GM12878 (cell line): ENCODE results near the gene CLEC16A. TPM values are rescaled to one million over a fixed set of nuclear protein-coding genes. Genes with fewer than 3 reads are reported as not detected.

Experiments used
- ATAC-seq: fragments of 200-7000 bp; cut with Tn5 transposase; 3 replicates; pipeline ENCODE4 v1.9.1; 2020; ENCODE audit warnings: mild to moderate bottlenecking, moderate library complexity
- BruUV-seq: library from RNA; stranded (reverse); fragments of 400-500 nt; replicated peaks from 2 replicates; lab custom pipeline; 2021; lab: Mats Ljungman, UMichigan
- CTCF ChIA-PET: fragments of 300-600 bp; sonication (Branson Sonifier 250); formaldehyde crosslinking; extraction: SDS; loops from one replicate; lab custom pipeline; 2021; ENCODE audit warnings: inconsistent platforms; lab: Yijun Ruan, JAX
- POLR2A ChIA-PET: fragments of 350-600 bp; formaldehyde crosslinking; extraction: SDS; loops from one replicate; lab custom pipeline; 2021; ENCODE audit warnings: inconsistent platforms; lab: Charles Lee
- RAD21 ChIA-PET: fragments of 300-600 bp; sonication (Branson Sonifier 250); formaldehyde crosslinking; loops from one replicate; lab custom pipeline; 2023; ENCODE audit warnings: antibody characterized with exemption; ENCODE audit not compliant: unreplicated experiment; lab: Charles Lee
- SMC1A ChIA-PET: fragments of 300-600 bp; sonication (Branson Sonifier 250); formaldehyde crosslinking; loops from one replicate; lab custom pipeline; 2023; ENCODE audit not compliant: unreplicated experiment, uncharacterized antibody; lab: Charles Lee
- DNase-seq: peaks from one replicate; pipeline ENCODE4 v3.0.0-alpha.2; 2011; ENCODE audit warnings: low read depth, low spot score
- FAIRE-seq: peaks from 3 replicates; lab custom pipeline; 2011; peaks lifted over from hg19 to GRCh38; lab: Jason Lieb, UNC
- H2AFZ ChIP-seq: 2 replicates; pipeline ENCODE4 v1.6.0; 2011; ENCODE audit warnings: low read depth, low read length, control low read depth; ENCODE audit not compliant: control insufficient read depth
- H3K27ac ChIP-seq: 2 replicates; pipeline ENCODE4 v1.5.1; 2011; ENCODE audit warnings: control low read depth; ENCODE audit not compliant: control insufficient read depth, insufficient read depth
- H3K27me3 ChIP-seq, 2 experiments: replicated peaks in 1 of 2; 2 replicates each; pipeline versions ENCODE4 v1.6.0 to v1.6.1; 2011; ENCODE audit warnings: low read length in 1 of 2; ENCODE audit not compliant: control insufficient read depth in 2 of 2, insufficient read depth in 2 of 2
- H3K36me3 ChIP-seq, 2 experiments: 2 replicates each; pipeline ENCODE4 v1.5.1; 2011; ENCODE audit warnings: low read length in 1 of 2; ENCODE audit not compliant: control insufficient read depth in 2 of 2, insufficient read depth in 2 of 2
- H3K4me1 ChIP-seq: 2 replicates; pipeline ENCODE4 v1.6.1; 2011; ENCODE audit warnings: mild to moderate bottlenecking, low read length, moderate library complexity, mixed read lengths; ENCODE audit not compliant: control insufficient read depth, insufficient read depth
- H3K4me2 ChIP-seq: 2 replicates; pipeline ENCODE4 v1.6.0; 2011; ENCODE audit warnings: control low read depth; ENCODE audit not compliant: control insufficient read depth, insufficient read depth
- H3K4me3 ChIP-seq: fragments of 200-600 bp; sonication (generic); 2 replicates; pipeline ENCODE4 v1.5.1; 2016
- H3K79me2 ChIP-seq: 2 replicates; pipeline ENCODE4 v1.6.0; 2011; ENCODE audit warnings: low read length; ENCODE audit not compliant: control insufficient read depth, insufficient read depth
- H3K9ac ChIP-seq: 2 replicates; pipeline ENCODE4 v1.8.0; 2011; ENCODE audit warnings: low read length, control low read depth, mixed read lengths; ENCODE audit not compliant: control insufficient read depth, insufficient read depth
- H3K9me3 ChIP-seq: replicated peaks from 3 replicates; pipeline ENCODE4 v1.5.1; 2011; ENCODE audit warnings: mild to moderate bottlenecking, low read length; ENCODE audit not compliant: control insufficient read depth, insufficient read depth
- H4K20me1 ChIP-seq: 2 replicates; pipeline ENCODE4 v1.6.0; 2011; ENCODE audit not compliant: control insufficient read depth, insufficient read depth
- CBFB ChIP-seq: IDR thresholded peaks from 2 replicates; pipeline ENCODE4 v1.6.1; 2016; ENCODE audit warnings: antibody characterized with exemption, low read depth
- EZH2 ChIP-seq: IDR thresholded peaks from 2 replicates; pipeline ENCODE4 v1.6.1; 2012; ENCODE audit warnings: low read depth, mild to moderate bottlenecking, control low read depth, inconsistent platforms, low read length, borderline replicate concordance; ENCODE audit not compliant: control insufficient read depth
- HDGF ChIP-seq: fragments of 450-650 bp; IDR thresholded peaks from 2 replicates; pipeline ENCODE4 v1.6.1; 2016; ENCODE audit warnings: antibody characterized with exemption
- HSF1 ChIP-seq: fragments of 150-350 bp; IDR thresholded peaks from 2 replicates; pipeline ENCODE4 v1.6.1; 2014; ENCODE audit warnings: mild to moderate bottlenecking, low read depth, low read length
- JUNB ChIP-seq: IDR thresholded peaks from 2 replicates; pipeline ENCODE4 v1.6.1; 2016; ENCODE audit warnings: antibody characterized with exemption, mild to moderate bottlenecking
- MEF2A ChIP-seq: IDR thresholded peaks from 2 replicates; pipeline ENCODE4 v1.6.1; 2011; ENCODE audit warnings: low read depth, mild to moderate bottlenecking, low read length, moderate library complexity; ENCODE audit not compliant: insufficient read depth
- MEF2B ChIP-seq: fragments of 450-650 bp; IDR thresholded peaks from 2 replicates; pipeline ENCODE4 v1.6.1; 2018; ENCODE audit warnings: mild to moderate bottlenecking, moderate library complexity; ENCODE audit not compliant: partially characterized antibody, poor library complexity, severe bottlenecking
- MTA2 ChIP-seq: fragments of 450-650 bp; IDR thresholded peaks from 2 replicates; pipeline ENCODE4 v1.6.1; 2016; ENCODE audit warnings: low read depth, mild to moderate bottlenecking, moderate library complexity
- SMARCA5 ChIP-seq: fragments of 450-650 bp; IDR thresholded peaks from 2 replicates; pipeline ENCODE4 v1.6.1; 2017; ENCODE audit warnings: mild to moderate bottlenecking
- SREBF1 ChIP-seq: IDR thresholded peaks from 2 replicates; pipeline ENCODE4 v1.6.1; 2012; ENCODE audit warnings: mild to moderate bottlenecking, low read length
- SUPT20H ChIP-seq: IDR thresholded peaks from 2 replicates; pipeline ENCODE4 v1.6.1; 2011; ENCODE audit warnings: low read depth, mild to moderate bottlenecking, low read length, moderate library complexity, borderline replicate concordance; ENCODE audit not compliant: control insufficient read depth
- ZBTB33 ChIP-seq: fragments of 450-650 bp; IDR thresholded peaks from 2 replicates; pipeline ENCODE4 v1.6.1; 2017; ENCODE audit warnings: mild to moderate bottlenecking
- ZNF622 ChIP-seq: fragments of 450-650 bp; IDR thresholded peaks from 2 replicates; pipeline ENCODE4 v1.6.1; 2017; ENCODE audit warnings: mild to moderate bottlenecking, inconsistent platforms
- WGBS: methylation state at CpG from one replicate; pipeline ENCODE4 v1.1.6; 2016; ENCODE audit warnings: low lambda C conversion rate; ENCODE audit not compliant: insufficient replicate concordance, insufficient coverage; ENCODE audit errors: missing lambda C conversion rate; 5-methylcytosine and 5-hydroxymethylcytosine counted together
- in situ Hi-C: fragments of 300-500 bp; cut with MboI; formaldehyde crosslinking; loops from 9 replicates; pipeline ENCODE4 v1.14.3; 2018; ENCODE audit warnings: mixed read lengths
- intact Hi-C: fragments of 100-400 bp; cut with micrococcal nuclease; formaldehyde crosslinking; loops from one replicate; pipeline ENCODE4 v1.14.2; 2022; ENCODE audit not compliant: unreplicated experiment
- polyA plus RNA-seq, 11 experiments: library from polyadenylated mRNA; depleted of rRNA in 4 of 11; unstranded in 6 of 11; stranded (reverse) in 5 of 11; fragments of >200 nt; fragmentation: Nextera tagmentation in 4 of 11; fragmentation: Illumina TruSeq in 1 of 11; extraction: Ambion mirVana in 4 of 11; extraction: Trizol in 1 of 11; gene quantifications; 1 replicate in 1 of 11; 2 replicates in 10 of 11; pipeline versions ENCODE4 v1.2.1 to v1.2.3, GENCODE V29; 2011 to 2016; ENCODE audit warnings: inconsistent platforms in 2 of 11, missing spikeins in 2 of 11, low read depth in 1 of 11
- total RNA-seq, 4 experiments: library from RNA; depleted of rRNA in 3 of 4; stranded (reverse); fragments of >200 nt in 3 of 4; fragmentation: Illumina TruSeq in 1 of 4; extraction: Trizol in 1 of 4; gene quantifications; 2 replicates each; pipeline versions ENCODE4 v1.2.1 to v1.2.3, GENCODE V29; 2013 to 2021

The CLEC16A gene
- total and polyA plus RNA-seq, 10 of the 15 experiments (the other 5 are each of a cell fraction or from before 2014, with no cell fraction given): 1.5 to 28.8 (median 19.2) TPM

GRCh38 chr16:11112723-11113348 is 168.5 kb downstream of the CLEC16A start (continued):
- TF ChIP-seq ZBTB33 (no peak), JUNB (no peak), MTA2 (no peak), SREBF1 (no peak), MEF2A (no peak), CBFB (no peak)
- TF ChIP-seq, all 136 proteins: peak for 19

- Histone ChIP-seq H3K36me3 (peaks cover under 1 to 3% of the 10 kb centered on the region in 2 experiments; a peak in 3 of 4 replicates), H3K9ac (no peak overlapping the region), H2AFZ (no peak overlapping the region), H3K27ac (peak overlapping the region; percentile 52), H4K20me1 (no peaks in the 10 kb centered on the region)
- ChIA-PET RAD21 (interaction anchor here (1.0 to 2.0 kb wide), 3 partner anchors 14 to 150 kb away, joined by 3 to 20 read pairs (median 4); no protein-coding TSS in a partner anchor), SMC1A (interaction anchor here (1.6 to 4.5 kb wide), 4 partner anchors 9 to 91 kb away, joined by 6 to 21 read pairs (median 10); no protein-coding TSS in a partner anchor), CTCF (interaction anchor here (0.8 kb wide), 1 partner anchor 184 kb away, joined by 3 read pairs; no protein-coding TSS in a partner anchor)
- ATAC-seq (no peak), FAIRE-seq (no peak)
- in situ Hi-C loops: no loop called here
- TF ChIP-seq HSF1 (no peak), EZH2 (no peak), HDGF (0 out of 2 replicates have a peak, but pooled peaks have one; percentile 8), ZNF622 (no peak), SMARCA5 (0 out of 2 replicates have a peak, but pooled peaks have one; percentile 26), MEF2B (peak; percentile 11), SUPT20H (no peak)
- TF ChIP-seq, all 136 proteins: peak for 3
- no peak for DNase-seq
- intact Hi-C loops: loop anchor here (5.0 kb wide), 1 partner anchor 68 kb away; no protein-coding TSS in a partner anchor
- Histone ChIP-seq H3K4me1 (peaks cover 39% of the 10 kb centered on the region), H3K9me3 (peaks cover 4% of the 10 kb centered on the region; the same call in 1 of the 3 replicates), H3K4me3 (no peak overlapping the region), H3K27me3 (no peaks in the 10 kb centered on the region), H3K4me2 (no peak overlapping the region), H3K79me2 (no peaks in the 10 kb centered on the region)
- POLR2A ChIA-PET: no interaction called here
- no TSS peak for BruUV-seq
- WGBS: 49% methylated on average over 15 of the region's 15 CpGs
These were observed 170.2 kb downstream of the CLEC16A start for GRCh38 chr16:11114366-11115164.
